NOMO-1 treated with DMSO at 0.1 percent for 48 hours (cell line): Measurements from ENCODE around the gene MTMR6.
A peak's percentile ranks its signal among the peaks of the same experiment; 100 is the strongest.

ENCODE experiments used
- DNase-seq: peaks from one replicate; lab custom pipeline; 2025; ENCODE audit not compliant: unreplicated experiment; lab: John Stamatoyannopoulos, UW

MTMR6 gene

DNA sequence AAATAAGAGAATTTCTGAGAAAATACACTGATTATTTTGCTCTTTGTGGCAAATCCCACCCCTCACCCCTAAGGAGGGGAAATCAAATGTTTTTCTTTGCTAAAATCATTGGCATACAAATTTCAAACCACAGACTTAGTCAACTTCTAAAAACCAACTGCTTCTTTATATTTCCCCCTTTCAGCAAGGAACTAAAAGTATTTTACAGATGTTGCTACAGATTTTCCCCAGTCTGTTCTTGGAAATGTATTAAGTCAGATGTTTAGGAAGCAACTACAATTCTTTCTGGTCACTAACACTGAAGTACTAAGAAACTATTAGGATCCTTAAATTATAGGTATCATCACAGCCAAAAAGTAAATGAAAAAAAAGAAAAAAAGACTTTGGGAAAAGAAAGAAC lies 6.9 kb downstream of the MTMR6 start:
- no peak for DNase-seq

DNA sequence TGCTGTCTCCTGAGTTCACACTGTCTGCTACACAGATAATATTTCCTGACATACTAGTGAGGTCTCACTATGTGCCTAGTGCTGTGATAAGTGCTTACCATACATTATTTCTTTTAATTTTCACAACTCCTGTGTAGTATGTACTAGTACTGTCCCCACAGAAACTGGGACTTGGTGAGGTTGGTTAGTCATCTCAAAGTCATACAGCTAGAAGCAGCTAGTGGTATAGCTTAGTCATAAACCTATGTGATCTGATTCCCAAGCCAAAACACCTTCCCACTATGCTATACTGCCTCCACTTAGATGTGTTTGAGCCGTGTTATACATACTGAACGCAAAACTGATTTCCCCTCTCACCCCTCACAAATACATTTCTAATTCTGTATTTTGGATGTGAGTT lies 10.5 kb downstream of the MTMR6 start:
- DNase-seq = no peak

DNA sequence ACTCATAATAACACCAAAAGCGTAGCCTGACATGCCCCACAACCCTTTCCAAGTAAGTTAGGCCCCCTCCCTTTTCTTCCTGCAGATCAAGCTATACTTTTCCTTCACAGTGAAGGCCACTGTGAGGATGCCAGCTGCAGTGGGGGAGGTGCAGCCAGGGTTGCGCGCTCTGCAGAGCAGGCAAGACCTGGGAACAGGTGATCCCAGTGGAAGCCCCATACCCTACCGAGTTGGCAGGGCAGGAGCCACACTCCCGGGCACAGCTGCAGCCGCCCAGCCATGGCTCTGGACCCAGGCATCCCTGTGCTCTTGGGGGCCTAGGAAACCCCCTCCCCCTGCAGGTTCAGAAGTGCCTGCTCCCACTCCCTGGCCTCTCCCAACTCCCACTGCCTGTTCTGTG lies 18.7 kb downstream of the MTMR6 start:
- DNase-seq = no peak

DNA sequence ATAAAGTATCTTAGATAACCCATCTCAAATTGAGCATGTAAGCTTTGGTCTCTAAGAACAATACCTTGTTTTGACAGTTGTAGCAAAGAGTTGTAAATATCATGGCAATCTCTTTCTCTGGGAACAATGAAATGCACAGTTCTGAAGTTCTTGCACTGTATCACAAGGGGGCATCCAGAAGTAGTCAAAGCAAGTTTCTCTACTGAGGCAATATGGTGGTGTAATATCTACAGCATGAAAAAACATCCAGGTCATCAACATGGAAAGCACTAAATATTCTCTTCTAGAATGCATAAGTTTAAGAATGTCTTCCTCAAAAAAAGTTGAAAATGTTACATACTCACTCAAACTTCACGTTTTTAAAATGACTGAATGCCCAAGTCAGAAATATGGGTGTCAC lies 19.6 kb downstream of the MTMR6 start:
- peak; percentile 6 for DNase-seq

GRCh38 chr13:25266706-25267105 lies 20.6 kb downstream of the MTMR6 start:
- DNase-seq = no peak

- no peak for DNase-seq
Observed at GRCh38 chr13:25262261-25262660, 25.0 kb downstream of the MTMR6 start.

DNA sequence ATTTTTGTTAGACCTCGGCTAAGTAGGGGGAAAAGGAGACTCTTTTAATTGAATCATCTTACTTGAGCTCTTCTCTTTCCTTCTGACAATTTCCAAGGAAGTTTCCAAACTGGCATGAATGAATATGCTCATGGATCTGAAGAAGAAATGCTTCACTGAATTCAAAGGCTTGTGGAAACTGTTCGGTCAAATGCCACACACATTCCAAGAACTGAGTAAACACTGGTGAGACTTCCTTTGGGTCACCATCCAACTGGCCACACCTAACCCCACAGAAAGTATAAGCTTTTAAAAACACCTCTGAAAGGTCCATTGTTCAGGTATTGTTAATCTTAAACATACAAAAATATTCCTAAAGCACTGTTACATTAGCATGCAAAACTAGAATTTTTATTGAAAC lies 33.6 kb downstream of the MTMR6 start:
- no peak for DNase-seq

DNA sequence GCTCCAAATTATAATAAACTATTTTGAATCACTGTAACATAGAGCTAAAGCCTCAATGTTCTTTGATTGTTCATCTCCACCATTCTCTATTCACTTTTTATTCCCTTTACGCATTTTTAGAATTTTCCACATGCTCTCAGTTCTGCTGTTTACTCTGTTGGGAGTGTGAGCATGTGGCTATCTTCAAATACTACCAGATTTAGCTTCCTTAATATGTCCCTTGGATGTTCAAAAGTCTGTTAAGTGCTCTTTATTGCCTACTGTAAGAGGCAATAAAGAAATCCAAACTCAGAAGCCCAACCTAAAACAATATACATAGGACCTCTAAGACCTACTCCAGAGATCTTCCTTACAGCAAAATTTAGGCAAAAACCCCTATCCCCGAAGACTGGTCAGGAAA lies 34.5 kb downstream of the MTMR6 start:
- DNase-seq = no peak

DNA sequence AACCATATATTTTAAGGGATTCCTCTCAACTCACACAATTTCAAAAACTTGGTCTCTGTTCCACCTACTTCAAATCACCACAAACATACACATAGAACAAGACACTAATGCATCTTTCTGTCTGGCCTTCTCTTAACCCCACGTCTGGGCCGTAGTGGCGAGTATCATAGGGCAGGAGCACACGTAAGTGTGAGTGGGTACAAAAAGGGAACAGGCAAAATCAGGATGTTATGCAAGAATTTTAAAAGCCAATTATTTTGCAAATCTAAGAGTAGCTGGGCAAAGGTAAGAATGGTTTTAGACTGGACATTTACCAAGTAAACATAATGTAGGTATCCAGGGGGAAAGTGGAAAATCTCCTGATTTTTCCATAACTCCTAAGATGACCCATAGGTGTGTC lies 35.1 kb downstream of the MTMR6 start:
- DNase-seq = peak; percentile 36

GRCh38 chr13:25249001-25249543 lies 38.2 kb downstream of the MTMR6 start:
- DNase-seq = peak; percentile 77

DNA sequence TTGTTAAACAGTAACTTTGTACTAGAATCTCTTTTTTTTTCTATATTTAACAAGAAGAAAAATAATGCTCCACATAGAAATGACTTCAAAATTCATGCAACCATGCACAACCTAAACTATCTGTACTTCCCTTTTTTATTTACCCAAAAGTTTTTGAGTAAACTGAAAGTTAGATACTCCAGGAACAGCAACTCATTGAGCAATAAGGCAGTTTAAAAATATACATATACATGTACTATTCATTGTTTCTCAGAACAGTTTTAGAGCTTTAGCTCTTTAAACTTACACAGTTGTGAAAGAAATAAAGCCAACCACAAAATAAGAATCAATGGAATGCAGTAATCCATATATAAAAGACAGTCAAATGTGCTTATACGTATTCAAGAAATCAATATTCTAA lies 39.2 kb downstream of the MTMR6 start:
- DNase-seq = peak; percentile 79

DNA sequence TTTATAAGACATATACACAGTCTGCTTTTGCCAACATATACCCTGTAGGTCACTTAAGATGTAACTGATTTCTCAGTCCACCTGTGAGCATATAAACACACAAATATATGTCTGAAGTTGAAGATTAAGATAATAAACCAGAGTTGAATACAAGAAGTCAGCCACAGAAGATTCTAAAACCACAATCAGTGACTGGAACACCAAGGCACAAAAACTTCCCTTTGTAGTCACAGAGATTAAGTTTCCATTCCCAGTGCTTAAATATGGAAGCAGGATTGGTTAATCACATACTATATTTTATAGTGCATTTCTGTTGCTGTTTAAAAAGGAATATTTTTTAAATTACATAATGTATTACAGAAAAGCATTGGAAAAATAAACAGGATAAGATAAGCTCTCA lies 39.9 kb downstream of the MTMR6 start:
- no peak for DNase-seq

GRCh38 chr13:25244123-25244522 lies 43.2 kb downstream of the MTMR6 start:
- no peak for DNase-seq

- DNase-seq = no peak
Observed at GRCh38 chr13:25242956-25243355, 44.3 kb downstream of the MTMR6 start.

DNA sequence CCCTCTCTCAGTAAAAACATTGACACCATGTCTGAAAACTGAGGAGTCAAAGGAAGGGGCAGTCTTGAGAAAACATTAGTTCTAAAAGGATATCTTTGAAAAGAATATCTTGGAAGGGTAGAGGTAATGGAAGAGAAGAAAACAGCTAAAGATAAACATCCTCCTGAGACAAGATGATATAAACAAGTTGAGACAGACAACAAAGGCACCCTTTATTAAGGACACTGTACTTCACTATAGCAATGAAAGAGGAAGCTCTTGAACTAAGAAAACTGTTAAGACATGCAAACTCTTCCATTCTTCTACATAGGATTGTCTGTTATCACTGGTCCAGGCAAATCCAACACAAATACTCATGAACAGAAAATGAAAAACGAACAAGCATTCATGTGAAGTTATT lies 46.3 kb downstream of the MTMR6 start:
- DNase-seq = no peak

GRCh38 chr13:25237083-25237482 lies 50.2 kb downstream of the MTMR6 start:
- no peak for DNase-seq

DNA sequence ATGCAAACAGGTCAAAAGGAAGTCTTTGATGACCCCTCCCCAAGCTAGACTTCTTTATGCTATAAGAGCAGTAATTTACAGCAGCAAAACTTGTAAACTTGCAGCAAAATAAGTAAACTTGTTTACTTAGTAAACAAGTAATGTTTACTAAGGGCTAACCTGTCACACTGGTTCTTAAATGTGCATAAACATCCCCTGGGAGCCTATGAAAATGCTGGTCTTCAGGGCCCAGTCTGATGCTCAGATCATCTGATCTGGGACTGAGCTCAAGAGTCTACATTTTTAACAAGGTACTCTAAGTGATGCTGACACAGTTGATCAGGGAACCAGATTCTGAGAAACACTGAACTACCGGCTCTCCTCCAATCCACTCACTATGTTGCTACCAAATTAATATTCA lies 53.4 kb downstream of the MTMR6 start:
- no peak for DNase-seq

DNA sequence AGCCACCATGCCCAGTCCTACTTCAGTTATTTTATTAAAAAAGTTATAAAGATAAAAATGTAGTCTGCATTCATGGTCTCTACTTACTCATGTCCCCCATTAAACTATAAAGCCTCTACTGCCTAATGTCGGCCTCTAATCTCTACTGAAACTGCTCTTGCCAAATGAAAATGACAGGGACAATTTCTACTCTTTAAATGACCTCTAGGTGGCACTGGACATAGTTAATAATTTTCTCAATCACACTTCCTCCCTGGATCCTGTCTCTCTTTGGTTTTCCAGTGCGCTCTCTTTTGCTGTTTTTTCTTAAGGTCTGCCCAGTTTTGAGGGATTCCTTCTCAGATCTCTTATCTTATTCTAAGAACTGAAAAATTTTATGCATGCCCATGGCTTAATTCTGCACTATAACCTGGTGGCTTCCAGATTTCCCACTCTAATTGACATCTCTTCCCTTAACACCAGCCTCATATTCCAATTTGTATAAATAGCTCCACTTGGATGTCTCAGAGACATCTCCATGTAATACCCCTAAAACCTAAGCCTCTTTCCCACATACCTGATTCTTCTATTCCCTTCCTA lies 54.3 kb downstream of the MTMR6 start:
- peak; percentile 61 for DNase-seq

DNA sequence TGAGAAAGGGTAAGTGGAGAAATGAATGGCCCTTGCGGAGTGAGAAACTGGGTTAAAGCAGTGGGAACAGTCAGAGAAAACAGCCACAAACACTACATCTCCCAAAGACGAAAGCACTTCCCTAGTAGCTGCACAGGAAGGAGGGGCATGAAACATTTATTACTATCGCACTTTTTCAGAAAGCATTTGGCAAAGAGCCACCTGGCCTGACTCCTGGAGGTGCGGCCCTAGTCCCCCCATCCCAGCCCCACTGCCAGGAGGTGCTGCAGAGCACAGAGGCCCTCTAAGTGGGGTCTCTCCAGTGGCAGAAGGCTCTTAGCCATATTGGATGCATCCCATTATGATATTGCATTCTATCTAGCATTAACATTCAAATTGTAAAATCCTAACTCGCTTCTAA lies 55.8 kb downstream of the MTMR6 start:
- no peak for DNase-seq

DNA sequence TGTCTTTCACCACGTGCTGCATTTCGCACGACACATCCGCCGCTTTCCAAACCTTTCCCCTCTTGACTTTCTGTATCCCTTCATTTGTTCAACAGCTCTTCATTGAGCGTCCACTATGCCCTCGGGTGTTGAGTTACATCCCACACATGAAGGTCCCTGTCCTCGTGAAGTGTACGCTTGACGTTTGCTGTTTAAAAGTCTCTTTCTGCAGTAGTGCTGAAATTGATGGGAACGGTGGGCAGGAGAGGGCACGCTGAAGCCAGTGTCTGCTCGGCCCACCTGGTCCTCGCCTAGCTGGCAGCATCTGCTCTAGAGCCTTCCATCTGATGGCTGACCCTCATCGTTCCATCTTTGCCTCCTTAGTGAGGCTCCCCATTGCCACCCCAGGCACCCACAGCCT lies 59.6 kb downstream of the MTMR6 start:
- DNase-seq = no peak

DNA sequence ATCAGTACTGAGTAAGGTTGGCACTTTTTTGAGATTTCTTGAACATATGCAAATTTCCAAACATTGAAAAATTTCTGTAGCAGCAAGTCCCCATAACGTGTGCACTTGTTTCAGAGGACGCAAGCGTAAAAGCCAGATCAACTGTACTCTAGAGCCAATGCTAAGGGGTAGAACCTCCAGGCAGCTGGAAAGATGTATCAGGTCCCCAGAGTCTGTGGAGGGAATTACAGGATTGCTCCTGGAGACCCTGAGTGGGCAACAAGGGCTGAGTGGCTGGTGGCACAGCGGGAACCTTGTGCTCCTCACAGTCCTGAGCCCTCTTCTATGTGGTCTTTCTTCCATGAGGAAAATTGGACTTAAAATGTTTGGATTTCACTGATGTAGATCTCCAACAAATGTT lies 61.3 kb downstream of the MTMR6 start:
- no peak for DNase-seq

DNA sequence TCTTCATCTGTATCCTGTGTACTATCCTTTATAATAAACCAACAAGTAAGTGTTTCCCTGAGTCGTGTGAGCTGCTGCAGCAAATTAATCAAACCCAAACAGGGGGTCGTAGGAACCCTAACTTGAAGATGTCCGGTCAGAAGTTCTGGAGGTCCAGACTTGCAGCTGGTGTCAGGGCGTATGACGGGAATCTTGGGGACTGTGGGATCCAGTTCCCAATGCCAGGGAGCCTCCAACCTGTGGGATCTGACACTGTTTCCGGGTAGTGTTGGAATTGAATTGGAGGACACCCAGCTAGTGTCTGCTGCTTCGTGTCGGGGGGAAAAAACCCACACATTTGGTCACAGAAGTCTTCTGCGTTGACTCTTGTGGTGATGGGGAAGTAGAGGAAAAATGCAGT lies 63.1 kb downstream of the MTMR6 start:
- no peak for DNase-seq

- no peak for DNase-seq
Observed at GRCh38 chr13:25222740-25223139, 64.5 kb downstream of the MTMR6 start.
